GM18498 (cell line): ENCODE results near the gene LRP8.

Experiments
- ATAC-seq: cut with Tn5 transposase; IDR thresholded peaks from one replicate; pipeline ENCODE4 v1.9.1; 2021; ENCODE audit warnings: mild to moderate bottlenecking, moderate library complexity; ENCODE audit not compliant: unreplicated experiment

Gene LRP8

DNA sequence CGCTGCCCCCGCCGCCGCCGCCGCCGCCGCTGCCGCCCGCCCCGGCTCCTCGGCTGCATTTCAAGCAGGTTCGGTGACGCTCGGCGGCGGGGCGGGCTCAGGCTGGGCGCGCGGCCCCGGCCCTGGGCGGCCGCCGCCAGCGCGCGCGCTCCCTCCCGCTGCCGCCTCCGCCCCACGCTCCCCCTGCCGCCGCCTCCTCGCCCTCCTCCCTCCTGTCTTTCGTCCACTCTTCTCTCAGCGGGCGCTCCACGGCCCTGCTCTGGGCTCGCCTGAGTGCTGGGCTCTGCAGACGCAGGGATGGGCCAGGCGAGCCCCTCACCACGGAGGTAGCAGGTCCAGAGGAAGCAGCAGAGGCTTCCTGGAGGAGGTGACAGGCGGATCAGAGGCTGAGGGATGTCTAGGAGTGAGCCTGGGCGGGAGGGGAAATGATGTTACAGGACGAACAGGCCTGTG is at the start of gene LRP8:
LRP8 (minus strand) TSS at position 62 of the 453 bp plus-strand sequence. CDS start 158 bp downstream, outside the sequence.
- ATAC-seq, result peak; percentile 51

- ATAC-seq, result no peak
Observed at GRCh38 chr1:53377438-53377841, 49.6 kb upstream of the LRP8 start.

- no peak for ATAC-seq
Observed at GRCh38 chr1:53376742-53377437, 49.0 kb upstream of the LRP8 start.

DNA sequence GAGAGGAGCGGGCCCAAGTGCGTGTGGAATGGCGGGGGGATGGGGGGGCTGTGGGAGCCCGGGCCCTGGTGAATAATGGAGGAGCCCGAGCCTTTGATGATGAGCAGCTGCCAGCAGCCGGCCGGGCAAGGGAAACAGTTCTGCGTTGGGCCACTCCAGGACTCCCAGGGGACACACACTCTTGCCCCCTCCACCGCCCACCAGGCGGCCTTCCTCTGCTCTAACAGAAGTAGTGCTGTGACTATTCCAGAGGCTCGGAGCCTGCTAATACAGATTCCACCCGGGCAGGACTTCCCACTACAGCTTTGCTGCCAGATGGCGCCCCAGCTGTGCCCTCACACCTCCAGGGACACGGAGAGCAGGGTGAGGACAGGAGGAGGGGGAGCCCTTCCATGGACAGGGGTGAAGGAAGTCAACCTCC is 48.2 kb upstream of the LRP8 start:
- no peak for ATAC-seq

GRCh38 chr1:53375440-53375839 is 47.6 kb upstream of the LRP8 start:
- no peak for ATAC-seq

- no peak for ATAC-seq
Observed at GRCh38 chr1:53373246-53373645, 45.4 kb upstream of the LRP8 start.

DNA sequence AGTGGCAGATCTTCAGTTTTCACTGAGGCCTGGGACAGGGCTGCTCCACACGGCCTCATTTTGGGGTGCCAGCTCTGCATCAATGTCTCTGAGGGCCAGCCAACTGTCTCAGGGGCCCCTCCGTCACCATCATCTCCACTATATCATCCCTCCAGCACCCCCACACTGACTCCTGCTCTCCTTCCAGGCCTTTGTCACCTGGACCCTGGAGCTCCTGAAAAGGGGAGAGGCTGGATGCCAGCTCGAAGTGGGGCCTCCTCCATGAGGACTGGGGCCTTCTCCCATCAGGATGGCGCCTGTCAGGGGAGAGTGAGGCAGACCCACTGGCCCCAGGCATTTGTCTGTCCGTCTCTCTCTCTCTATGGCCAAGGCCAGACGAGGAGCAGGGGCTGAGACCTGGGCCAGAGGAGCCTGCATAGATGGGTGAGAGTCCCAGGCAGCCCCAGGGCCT is 44.7 kb upstream of the LRP8 start:
- no peak for ATAC-seq

- no peak for ATAC-seq
Observed at GRCh38 chr1:53371851-53372250, 44.0 kb upstream of the LRP8 start.

- no peak for ATAC-seq
Observed at GRCh38 chr1:53371121-53371666, 43.3 kb upstream of the LRP8 start.

- ATAC-seq, result no peak
Observed at GRCh38 chr1:53370369-53370961, 42.6 kb upstream of the LRP8 start.

GRCh38 chr1:53369761-53370160 is 41.9 kb upstream of the LRP8 start:
- ATAC-seq, result no peak

DNA sequence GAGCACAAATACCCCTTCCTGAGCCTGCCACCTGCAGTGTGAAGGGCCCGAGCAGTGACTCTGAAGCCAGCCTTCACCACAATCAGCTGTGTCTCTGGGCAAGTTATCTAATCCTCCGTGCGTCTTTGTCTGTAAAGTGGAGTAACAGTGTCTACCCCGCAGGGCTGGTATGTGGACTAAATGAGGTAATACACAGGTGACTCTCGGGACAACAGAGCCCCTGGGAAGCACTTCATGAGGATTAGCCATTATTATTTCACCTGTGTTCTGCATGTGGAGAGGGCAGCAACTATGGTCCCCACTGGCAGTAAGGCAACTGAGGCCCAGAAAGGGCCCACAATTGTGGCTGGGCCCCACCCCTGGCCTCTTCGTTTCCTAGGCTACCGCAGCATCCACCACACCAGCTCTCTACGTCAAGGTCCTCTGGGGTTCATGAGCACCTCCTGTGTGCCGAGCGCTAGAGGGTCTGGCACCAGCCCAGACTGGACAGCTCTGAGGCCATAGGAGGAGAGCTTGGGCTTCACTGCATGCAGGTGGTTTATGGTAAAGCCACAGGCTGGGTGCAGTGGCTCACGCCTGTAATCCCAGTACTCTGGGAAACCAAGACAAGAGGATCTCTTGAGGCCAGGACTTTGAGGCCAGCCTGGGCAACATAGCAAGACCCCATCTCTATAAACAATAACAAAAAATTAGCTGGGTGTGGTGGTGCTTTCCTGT is 41.3 kb upstream of the LRP8 start:
- no peak for ATAC-seq

DNA sequence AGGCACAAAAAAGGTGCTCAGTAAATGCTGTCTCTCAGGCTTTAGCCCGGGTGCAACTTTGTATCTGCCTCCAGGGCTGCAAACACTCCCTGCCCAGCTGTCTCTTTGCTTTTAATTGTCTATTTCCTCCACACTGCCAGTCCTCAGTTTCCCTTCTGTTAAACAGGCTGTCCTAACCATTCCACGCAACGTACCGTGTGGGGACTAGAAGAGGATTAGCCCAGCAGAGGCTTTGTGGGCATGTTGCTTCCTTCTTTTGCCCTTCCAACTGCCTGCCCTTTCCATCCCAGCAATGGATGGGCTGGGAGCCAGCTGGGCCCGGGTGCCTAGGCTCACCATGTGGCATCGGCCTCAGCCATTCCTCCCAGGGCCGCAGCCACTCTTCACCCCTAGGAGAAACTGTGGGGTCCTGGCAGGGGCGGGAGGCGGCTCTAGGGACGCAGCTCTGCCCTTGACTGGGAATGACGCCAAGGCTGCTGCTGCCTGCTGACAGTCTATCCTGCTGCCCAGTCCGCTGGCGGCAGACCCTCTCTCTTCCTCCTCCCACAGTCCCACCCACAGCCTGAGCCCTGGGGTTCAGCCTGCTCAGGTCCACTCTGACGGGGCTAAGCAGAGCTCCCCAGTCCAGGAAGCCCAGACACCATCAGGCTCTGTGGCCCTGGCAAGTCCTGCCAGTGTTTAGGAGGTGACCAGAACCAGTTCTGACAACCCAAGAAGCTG is 40.6 kb upstream of the LRP8 start:
- no peak for ATAC-seq

- ATAC-seq, result peak; percentile 91
Observed at GRCh38 chr1:53367503-53368313, 39.8 kb upstream of the LRP8 start.

DNA sequence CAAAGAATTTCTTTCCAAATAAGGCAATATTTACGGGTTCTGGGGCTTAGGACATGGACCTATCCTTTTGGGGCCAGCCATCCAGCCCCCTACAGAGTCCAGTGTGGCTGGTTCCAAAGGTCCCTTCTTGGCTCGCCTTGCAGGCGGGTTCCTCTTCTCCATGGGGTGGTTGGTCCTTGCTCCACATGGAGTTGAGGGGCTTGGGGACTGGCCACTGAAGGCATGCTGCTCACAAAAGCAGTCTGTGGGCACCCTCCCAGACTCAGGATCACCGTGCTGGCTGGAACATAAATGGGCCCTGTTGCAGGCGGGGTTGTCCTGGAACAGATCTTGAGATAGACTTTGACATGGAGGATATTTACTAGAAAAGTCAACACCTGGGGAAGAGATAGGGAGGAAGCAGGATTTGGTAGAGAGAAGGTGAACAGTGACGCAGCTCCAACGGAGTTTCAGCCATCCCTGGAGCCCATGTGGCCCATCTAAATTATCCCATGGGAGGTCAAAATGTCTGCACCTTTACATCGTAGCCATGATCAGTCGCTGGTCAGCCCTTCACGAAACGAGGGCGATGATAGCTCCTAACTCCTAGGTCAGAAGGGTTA is 39.1 kb upstream of the LRP8 start:
- no peak for ATAC-seq

DNA sequence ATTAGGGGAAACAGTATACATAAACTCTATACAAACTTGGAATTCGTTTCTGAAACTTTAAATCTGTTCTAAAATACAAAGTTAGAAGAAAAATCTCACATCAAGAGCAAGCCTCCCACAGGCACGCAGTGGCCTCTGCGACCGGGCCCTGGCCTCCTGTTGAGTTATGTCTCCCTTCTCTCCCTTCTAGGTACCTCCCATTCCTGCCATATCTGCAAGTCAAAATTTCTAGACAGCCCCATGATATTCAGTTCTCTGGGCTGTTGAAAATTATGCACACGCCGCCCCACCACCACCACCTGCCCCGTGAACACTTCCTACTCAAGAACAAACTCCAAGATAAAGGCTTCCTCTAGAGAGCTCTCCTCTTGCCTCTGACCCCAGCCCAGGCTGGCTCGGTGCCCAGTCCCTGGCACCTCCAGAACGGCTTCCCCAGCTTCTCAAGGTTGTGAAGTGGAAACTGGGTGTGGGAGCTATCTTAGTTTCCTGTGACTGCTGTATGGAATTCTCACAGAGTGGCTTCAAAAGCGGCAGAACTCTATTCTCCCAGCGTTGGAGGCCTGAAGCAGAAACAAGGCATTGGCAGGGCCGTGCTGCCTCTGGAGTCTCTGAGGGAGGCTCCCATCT is 37.7 kb upstream of the LRP8 start:
- no peak for ATAC-seq

DNA sequence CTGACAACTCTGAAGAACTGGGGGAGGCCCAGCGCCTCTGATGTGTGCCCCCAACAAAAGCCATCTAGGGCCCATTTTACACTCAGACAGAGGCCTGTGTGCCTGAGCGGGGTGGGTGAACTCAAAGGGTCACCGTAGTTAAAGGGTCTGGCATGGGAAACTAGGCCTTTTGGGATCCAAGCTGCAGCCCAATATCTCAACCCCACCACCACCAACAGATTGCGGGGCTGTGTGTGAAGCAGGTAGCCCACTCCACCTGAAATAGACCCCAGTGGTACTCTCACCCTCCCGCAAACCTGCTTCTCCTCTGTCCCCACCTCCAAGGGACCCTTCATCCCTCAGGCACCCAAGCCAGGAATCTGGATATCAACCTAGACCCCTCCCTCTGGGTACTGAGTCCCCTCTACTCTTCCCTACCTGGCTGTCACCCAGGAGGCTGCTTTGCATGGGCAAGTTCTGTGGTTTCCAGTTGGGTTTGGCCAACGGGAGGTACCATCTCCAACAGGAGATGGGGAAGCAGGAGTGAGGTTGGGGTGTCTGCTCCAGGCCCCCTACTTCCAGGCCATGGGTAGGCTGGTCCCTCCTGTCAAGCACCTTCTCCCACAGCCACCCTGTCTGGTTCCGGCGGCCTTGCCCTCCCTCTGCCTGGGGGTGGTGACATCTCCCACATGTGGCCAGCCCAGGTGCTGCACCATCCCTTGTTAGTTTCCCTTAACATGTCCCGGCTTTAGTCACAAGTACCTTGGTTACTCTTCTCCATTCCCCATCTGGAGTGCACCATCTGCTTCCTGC is 35.2 kb upstream of the LRP8 start:
- no peak for ATAC-seq

- ATAC-seq, result no peak
Observed at GRCh38 chr1:53362270-53362669, 34.4 kb upstream of the LRP8 start.
